ENCODE results near the gene CLDN16.

CLDN16 gene

DNA sequence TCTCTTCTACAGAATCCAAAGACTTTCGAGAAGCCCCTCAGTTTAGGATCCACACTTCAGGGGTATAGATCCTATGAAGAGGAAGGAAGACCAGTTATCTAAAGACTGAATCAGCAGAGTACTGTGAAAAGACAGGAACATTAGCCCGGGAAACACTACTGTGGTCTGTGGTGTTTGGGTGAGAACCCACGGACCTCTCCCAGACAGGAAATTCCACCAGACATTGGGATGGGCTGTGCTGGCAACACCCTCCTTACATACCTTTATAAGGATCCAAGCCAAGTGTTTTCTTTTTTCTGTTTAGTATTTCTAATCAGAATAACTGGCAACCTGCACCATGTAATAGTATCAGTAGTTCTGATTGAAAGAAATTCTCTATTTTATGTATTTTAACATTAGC is 47.7 kb downstream of the CLDN16 start:
- Mint-ChIP-seq H3K9me3 (peaks cover 17% of the 10 kb centered on the region), H3K4me3 (no peak overlapping the region), H3K36me3 (ENCODE audit: low read depth) (no peaks in the 10 kb centered on the region), H3K27me3 (peaks cover 6% of the 10 kb centered on the region), H3K4me1 (ENCODE audit: low read depth) (peaks cover 31% of the 10 kb centered on the region), H3K27ac (no peak overlapping the region)
- intact Hi-C loops (cut with micrococcal nuclease), result no loop called here

DNA sequence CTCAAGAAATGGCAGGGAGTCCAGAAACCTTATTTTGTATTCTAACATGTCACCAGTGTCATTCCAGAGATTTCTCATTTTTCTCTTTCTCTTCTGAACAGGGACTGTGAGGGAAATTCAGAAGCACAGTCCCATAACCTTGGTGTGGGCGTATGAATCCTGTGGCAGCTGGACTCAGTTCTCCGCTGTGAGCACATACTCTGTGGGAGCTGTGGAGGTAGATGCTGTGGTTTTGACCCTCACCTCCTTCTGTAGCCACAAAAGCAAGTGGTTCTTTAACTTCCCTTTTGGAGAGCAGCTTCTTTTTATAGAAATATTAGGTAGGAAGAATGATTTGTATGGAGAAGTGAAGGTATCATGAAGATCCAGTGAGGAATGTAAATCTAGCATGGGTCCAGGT is 48.4 kb downstream of the CLDN16 start:
- peaks cover 17% of the 10 kb centered on the region for H3K9me3 Mint-ChIP-seq
- H3K36me3 Mint-ChIP-seq (ENCODE audit: low read depth), result no peaks in the 10 kb centered on the region
- H3K27ac Mint-ChIP-seq, result no peak overlapping the region
- no peak overlapping the region for H3K4me3 Mint-ChIP-seq
- peaks cover 8% of the 10 kb centered on the region for H3K27me3 Mint-ChIP-seq
- intact Hi-C loops (cut with micrococcal nuclease), result no loop called here
- peaks cover 31% of the 10 kb centered on the region for H3K4me1 Mint-ChIP-seq (ENCODE audit: low read depth)

GRCh38 chr3:190442240-190442639 is 54.3 kb downstream of the CLDN16 start:
- no peaks in the 10 kb centered on the region for H3K9me3 Mint-ChIP-seq
- intact Hi-C loops (cut with micrococcal nuclease), result no loop called here
- H3K4me3 Mint-ChIP-seq, result no peak overlapping the region
- no peak overlapping the region for H3K27ac Mint-ChIP-seq
- peaks cover 8% of the 10 kb centered on the region for H3K4me1 Mint-ChIP-seq (ENCODE audit: low read depth)
- H3K36me3 Mint-ChIP-seq (ENCODE audit: low read depth), result no peaks in the 10 kb centered on the region
- peaks cover 2% of the 10 kb centered on the region for H3K27me3 Mint-ChIP-seq

DNA sequence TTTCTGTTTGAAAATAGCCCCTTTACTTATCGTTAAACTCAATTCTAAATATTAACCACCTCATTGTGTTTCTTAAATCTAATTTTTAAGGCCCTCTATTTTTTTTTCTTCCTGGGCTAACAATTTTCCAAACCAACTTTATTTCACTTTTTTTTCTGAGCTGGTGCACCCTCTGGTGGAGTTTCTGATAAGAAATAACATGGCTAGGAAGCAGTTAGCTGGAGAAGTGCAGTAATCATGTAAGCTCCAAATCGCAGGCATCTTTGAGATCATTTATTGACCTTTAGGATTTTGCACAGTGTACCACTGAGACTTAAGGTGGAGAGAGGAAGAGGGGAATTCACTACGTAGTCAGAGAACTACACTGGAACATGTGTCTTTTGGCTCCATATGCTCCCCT is 55.3 kb downstream of the CLDN16 start:
- H3K27ac Mint-ChIP-seq, result no peak overlapping the region
- peaks cover 2% of the 10 kb centered on the region for H3K27me3 Mint-ChIP-seq
- peaks cover 8% of the 10 kb centered on the region for H3K4me1 Mint-ChIP-seq (ENCODE audit: low read depth)
- intact Hi-C loops (cut with micrococcal nuclease), result no loop called here
- H3K9me3 Mint-ChIP-seq, result no peaks in the 10 kb centered on the region
- H3K4me3 Mint-ChIP-seq, result no peak overlapping the region
- H3K36me3 Mint-ChIP-seq (ENCODE audit: low read depth), result no peaks in the 10 kb centered on the region

DNA sequence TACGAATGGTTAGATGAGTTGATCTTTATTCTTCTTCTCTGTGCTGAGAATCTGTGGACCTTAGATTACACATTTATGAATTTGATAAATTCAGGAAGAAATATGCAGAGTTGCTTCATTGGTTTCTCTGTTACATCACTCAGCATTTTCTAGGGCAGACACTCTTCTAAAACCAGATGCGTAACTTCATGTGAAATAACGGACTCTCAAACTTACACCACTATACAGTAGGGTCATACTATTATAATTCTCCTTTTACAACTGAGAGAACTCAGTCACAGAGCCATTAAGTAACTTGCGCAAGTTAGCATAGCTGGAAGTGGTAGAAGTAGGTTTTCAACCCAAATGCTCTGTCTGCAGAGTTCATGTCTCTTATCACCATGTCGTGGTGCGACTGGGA is 56.0 kb downstream of the CLDN16 start:
- H3K36me3 Mint-ChIP-seq (ENCODE audit: low read depth), result no peaks in the 10 kb centered on the region
- H3K9me3 Mint-ChIP-seq, result no peaks in the 10 kb centered on the region
- intact Hi-C loops (cut with micrococcal nuclease), result no loop called here
- no peak overlapping the region for H3K27ac Mint-ChIP-seq
- no peak overlapping the region for H3K4me3 Mint-ChIP-seq
- H3K27me3 Mint-ChIP-seq, result peaks cover 2% of the 10 kb centered on the region
- H3K4me1 Mint-ChIP-seq (ENCODE audit: low read depth), result peaks cover 8% of the 10 kb centered on the region

DNA sequence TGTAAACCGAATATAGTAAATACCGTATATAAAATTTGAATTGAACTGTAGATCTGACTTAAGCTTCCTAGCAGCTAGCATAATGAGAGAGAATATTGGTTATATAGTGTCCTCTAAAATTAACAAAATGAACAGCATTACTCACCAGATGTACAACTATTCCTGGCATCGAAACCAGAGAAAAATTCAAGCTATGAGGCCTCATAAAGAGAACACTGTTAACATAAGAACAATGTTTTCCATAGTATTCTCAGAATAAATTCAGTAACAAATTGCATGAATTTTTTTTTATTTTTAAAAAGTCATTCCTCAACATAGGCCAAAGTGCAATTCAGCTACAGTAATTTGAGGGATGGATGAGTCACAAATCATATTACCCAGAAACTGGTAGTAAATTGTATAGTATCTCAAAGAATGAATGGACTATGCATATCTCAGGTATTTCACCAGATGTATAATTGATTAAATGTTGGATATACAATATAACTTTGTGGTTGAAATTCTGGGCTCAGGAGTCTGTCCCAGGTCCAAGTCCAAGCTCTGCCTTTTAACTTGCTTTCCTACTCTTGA is 56.7 kb downstream of the CLDN16 start:
- Mint-ChIP-seq H3K9me3 (no peaks in the 10 kb centered on the region), H3K4me1 (ENCODE audit: low read depth) (peaks cover 9% of the 10 kb centered on the region), H3K36me3 (ENCODE audit: low read depth) (no peaks in the 10 kb centered on the region), H3K27me3 (peaks cover 2% of the 10 kb centered on the region), H3K4me3 (no peak overlapping the region), H3K27ac (no peak overlapping the region)
- intact Hi-C loops (cut with micrococcal nuclease), result loop anchor here (5.0 kb wide), 1 partner anchor 253 kb away; no protein-coding TSS in a partner anchor

DNA sequence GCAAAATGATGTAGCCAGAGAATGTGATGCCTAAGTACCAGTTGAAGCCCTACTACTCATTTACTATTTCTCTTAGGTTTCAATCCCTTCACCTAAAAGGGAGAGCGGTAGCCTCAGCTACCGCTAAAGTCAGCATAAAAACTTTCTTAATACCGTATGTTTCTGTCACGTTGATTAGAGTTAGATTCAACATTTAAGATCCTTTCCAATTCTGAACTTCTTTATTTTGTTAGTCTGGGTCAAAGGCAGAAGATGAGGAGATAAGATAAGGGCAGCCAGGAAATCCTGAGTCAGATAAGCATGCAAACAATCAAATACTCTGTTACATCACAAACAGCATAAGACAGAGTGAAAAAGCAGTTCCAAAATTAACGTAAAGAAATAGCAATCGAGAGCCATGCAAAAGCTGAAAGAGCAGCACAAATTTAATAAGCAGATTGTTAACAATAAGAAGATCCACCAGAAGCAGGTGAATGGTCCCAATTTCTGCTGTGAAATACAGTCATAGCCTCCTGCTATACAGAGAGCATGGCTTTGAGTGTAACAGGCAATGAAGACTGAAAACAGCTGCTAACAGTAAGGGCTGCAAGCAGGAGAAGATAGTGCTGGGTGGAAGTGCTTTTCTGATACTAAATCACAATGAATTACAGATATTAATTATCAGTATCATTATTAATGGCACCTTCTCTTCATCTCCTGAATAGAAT is 58.8 kb downstream of the CLDN16 start:
- no peaks in the 10 kb centered on the region for H3K9me3 Mint-ChIP-seq
- no peak overlapping the region for H3K4me3 Mint-ChIP-seq
- H3K36me3 Mint-ChIP-seq (ENCODE audit: low read depth), result no peaks in the 10 kb centered on the region
- intact Hi-C loops (cut with micrococcal nuclease), result loop anchor here (5.0 kb wide), 1 partner anchor 251 kb away; no protein-coding TSS in a partner anchor
- H3K27me3 Mint-ChIP-seq, result no peaks in the 10 kb centered on the region
- H3K4me1 Mint-ChIP-seq (ENCODE audit: low read depth), result peaks cover 15% of the 10 kb centered on the region
- no peak overlapping the region for H3K27ac Mint-ChIP-seq

DNA sequence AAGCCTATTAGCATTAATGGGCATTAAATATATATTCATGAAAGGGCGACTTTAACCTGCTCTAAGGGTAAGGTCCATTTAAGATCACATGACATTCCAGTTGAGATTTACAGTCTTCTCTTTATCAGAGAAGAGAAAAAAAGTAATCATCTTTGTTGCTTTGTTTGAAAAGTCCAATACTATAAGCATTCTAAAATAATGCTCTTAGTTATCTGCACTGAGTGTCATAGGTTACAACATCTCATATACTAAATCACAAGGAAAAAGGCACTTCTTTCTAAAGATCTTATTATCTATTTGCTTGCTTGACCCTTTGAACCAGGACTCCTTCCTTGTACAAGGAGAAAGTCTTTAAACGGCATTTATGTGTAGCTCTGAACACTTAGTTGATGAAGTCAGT is 60.3 kb downstream of the CLDN16 start:
- intact Hi-C loops (cut with micrococcal nuclease), result loop anchor here (5.0 kb wide), 1 partner anchor 249 kb away; no protein-coding TSS in a partner anchor
- Mint-ChIP-seq H3K27ac (no peak overlapping the region), H3K4me1 (ENCODE audit: low read depth) (peaks cover 15% of the 10 kb centered on the region), H3K36me3 (ENCODE audit: low read depth) (no peaks in the 10 kb centered on the region), H3K4me3 (no peak overlapping the region), H3K27me3 (no peaks in the 10 kb centered on the region), H3K9me3 (no peaks in the 10 kb centered on the region)

GRCh38 chr3:190449801-190450200 is 61.8 kb downstream of the CLDN16 start, which contains the start of gene TMEM207:
TMEM207 (minus strand) TSS chr3:190449901; CDS start chr3:190449809, 92 bp downstream.
- Mint-ChIP-seq H3K4me1 (ENCODE audit: low read depth) (peaks cover 15% of the 10 kb centered on the region), H3K27me3 (peaks cover 4% of the 10 kb centered on the region), H3K4me3 (no peak within 1 kb of the TSS), H3K36me3 (ENCODE audit: low read depth) (no peaks in the 10 kb centered on the region), H3K27ac (no peak within 1 kb of the TSS), H3K9me3 (no peaks in the 10 kb centered on the region)
- intact Hi-C loops (cut with micrococcal nuclease), result loop anchor here (5.0 kb wide), 2 partner anchors 62 to 248 kb away; partner anchors contain the start of gene IL1RAP

DNA sequence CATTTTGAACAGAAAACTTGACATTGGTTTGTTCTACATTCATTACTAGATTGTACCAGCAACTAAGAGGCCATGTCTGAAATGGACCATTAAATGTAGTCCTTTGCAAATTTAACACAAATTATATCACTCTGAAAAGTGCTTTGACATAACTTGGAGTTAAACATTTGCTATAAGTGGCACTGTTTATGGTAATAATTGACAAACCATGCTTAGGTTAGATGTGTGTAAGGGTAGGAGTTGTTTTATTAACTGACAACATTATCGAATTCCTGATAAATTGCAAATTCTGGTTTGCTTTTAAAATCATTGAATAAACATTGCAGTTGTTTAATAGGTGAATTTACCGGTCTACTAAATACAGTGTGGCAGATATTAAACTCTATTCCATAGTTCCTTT is 67.9 kb downstream of the CLDN16 start:
- Mint-ChIP-seq H3K4me3 (no peak overlapping the region), H3K27ac (no peak overlapping the region), H3K27me3 (peaks cover 12% of the 10 kb centered on the region), H3K4me1 (ENCODE audit: low read depth) (peaks cover 7% of the 10 kb centered on the region), H3K9me3 (no peaks in the 10 kb centered on the region), H3K36me3 (ENCODE audit: low read depth) (no peaks in the 10 kb centered on the region)
- intact Hi-C loops (cut with micrococcal nuclease), result no loop called here

DNA sequence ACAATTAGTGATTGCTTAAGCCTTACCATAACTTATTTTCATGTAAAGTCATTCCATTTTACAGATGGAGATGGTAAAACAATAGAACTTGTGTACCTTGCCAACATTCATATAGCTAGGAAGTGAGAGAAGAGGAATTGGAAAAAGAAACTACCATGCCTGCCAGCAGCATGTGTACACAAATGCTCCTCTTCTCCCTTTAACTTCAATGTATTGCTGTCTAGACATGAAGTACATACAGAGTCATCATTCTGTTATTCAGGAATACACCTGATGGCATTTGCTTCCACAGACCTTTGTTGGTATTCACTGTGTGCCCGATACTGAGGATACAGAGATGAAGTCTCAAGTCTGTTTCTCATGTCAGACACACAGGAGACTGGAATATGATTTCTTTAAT is 68.8 kb downstream of the CLDN16 start:
- intact Hi-C loops (cut with micrococcal nuclease), result no loop called here
- peaks cover 12% of the 10 kb centered on the region for H3K27me3 Mint-ChIP-seq

DNA sequence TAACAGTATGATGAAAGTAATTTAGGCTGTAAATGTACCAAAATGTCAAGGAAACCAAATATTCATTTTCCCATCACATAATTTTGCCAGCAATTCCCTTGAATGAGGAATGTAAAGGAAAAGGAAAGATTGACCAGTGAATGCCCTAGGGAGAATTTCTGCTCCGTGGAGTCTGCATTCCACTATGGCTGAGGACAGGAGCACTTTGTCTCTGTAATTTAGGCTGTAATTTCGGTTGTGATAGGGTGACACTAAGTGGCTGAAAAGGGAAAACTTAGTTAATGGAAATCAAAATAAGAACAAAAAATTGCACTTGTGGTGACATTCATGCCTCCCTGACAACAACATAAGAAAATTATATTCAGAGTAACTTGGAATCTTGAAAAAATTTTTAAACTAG is 70.1 kb downstream of the CLDN16 start:
- intact Hi-C loops (cut with micrococcal nuclease), result no loop called here
- H3K4me3 Mint-ChIP-seq, result no peak overlapping the region
- peaks cover 12% of the 10 kb centered on the region for H3K4me1 Mint-ChIP-seq (ENCODE audit: low read depth)
- H3K27ac Mint-ChIP-seq, result no peak overlapping the region
- no peaks in the 10 kb centered on the region for H3K36me3 Mint-ChIP-seq (ENCODE audit: low read depth)
- no peaks in the 10 kb centered on the region for H3K9me3 Mint-ChIP-seq
- H3K27me3 Mint-ChIP-seq, result peaks cover 15% of the 10 kb centered on the region

More for the DNA sequence above, 68.8 kb downstream of the CLDN16 start:
- no peak overlapping the region for H3K4me3 Mint-ChIP-seq
- no peaks in the 10 kb centered on the region for H3K9me3 Mint-ChIP-seq
- H3K36me3 Mint-ChIP-seq (ENCODE audit: low read depth), result no peaks in the 10 kb centered on the region
- H3K4me1 Mint-ChIP-seq (ENCODE audit: low read depth), result peaks cover 7% of the 10 kb centered on the region
- H3K27ac Mint-ChIP-seq, result no peak overlapping the region

All from dendritic cell treated with granulocyte-macrophage colony-stimulating factor and Interleukin-4, amounts not matched to agents 40 ng/mL and 50 ng/mL, for 4 days (primary cell).